Stomach (tissue), 9 donors: Measurements from ENCODE around the gene PIANP. TPM values are rescaled to one million over a fixed set of nuclear protein-coding genes. Genes with fewer than 3 reads are reported as not detected.

Source experiments
- DNase-seq, 2 donors: peaks; one replicate each; pipeline versions ENCODE4 v3.0.0 to v3.0.0-alpha.2; 2013 to 2019
- H3K27ac ChIP-seq, 5 donors: fragments of 200-600 bp in 4 of 5; sonication (generic) in 4 of 5; one replicate each; pipeline ENCODE4 v1.5.1; 2013 to 2019; ENCODE audit warnings: mild to moderate bottlenecking in 1 of 5, moderate library complexity in 1 of 5
- H3K27me3 ChIP-seq, 3 donors: fragments of 200-600 bp; sonication (generic); one replicate each; pipeline ENCODE4 v1.5.1; 2017 to 2019; ENCODE audit warnings: mixed run types in 1 of 3
- H3K36me3 ChIP-seq, 4 donors: fragments of 200-600 bp; sonication (generic); 1 replicate in 3 of 4; 2 replicates in 1 of 4; pipeline ENCODE4 v1.5.1; 2016 to 2019
- H3K4me1 ChIP-seq, 4 donors: fragments of 200-600 bp; sonication (generic); one replicate each; pipeline ENCODE4 v1.5.1; 2016 to 2019
- H3K4me3 ChIP-seq, 4 donors: fragments of 200-600 bp; sonication (generic) in 3 of 4; one replicate each; pipeline ENCODE4 v1.5.1; 2016 to 2019; ENCODE audit warnings: mild to moderate bottlenecking in 1 of 4
- H3K9me3 ChIP-seq, 4 donors: fragments of 200-600 bp; sonication (generic); one replicate each; pipeline ENCODE4 v1.5.1; 2016 to 2019
- CTCF ChIP-seq, 7 experiments: fragments of 450-650 bp in 4 of 7; fragments of 200-600 bp in 3 of 7; sonication (generic) in 3 of 7; IDR thresholded peaks; one replicate each; pipeline ENCODE4 v1.5.1; 2016 to 2019; ENCODE audit warnings: antibody characterized with exemption in 7 of 7, control low read depth in 2 of 7, mild to moderate bottlenecking in 1 of 7
- EP300 ChIP-seq: sonication (generic); formaldehyde crosslinking; IDR thresholded peaks from one replicate; pipeline ENCODE4 v1.6.1; 2017; ENCODE audit warnings: antibody characterized with exemption
- POLR2A ChIP-seq, 4 donors: fragments of 450-650 bp; IDR thresholded peaks; one replicate each; pipeline ENCODE4 v1.6.1; 2016; ENCODE audit warnings: antibody characterized with exemption in 4 of 4, control low read depth in 2 of 4, mild to moderate bottlenecking in 1 of 4, moderate library complexity in 1 of 4
- POLR2AphosphoS5 ChIP-seq, 3 donors: sonication (generic); formaldehyde crosslinking; IDR thresholded peaks; one replicate each; pipeline ENCODE4 v1.6.1; 2016; ENCODE audit warnings: antibody characterized with exemption in 3 of 3
- WGBS, 5 donors: extraction: QIAGEN DNeasy Blood & Tissue Kit in 3 of 5; methylation state at CpG; one replicate each; pipeline versions ENCODE4 v1.1.5 to v1.1.7; 2013 to 2018; 5-methylcytosine and 5-hydroxymethylcytosine counted together
- intact Hi-C: fragments of 100-400 bp; cut with DNase I; formaldehyde crosslinking; loops from one replicate; pipeline ENCODE4 v1.15.1; 2023; ENCODE audit warnings: low total_unique reads
- polyA plus RNA-seq, 3 donors: library from polyadenylated mRNA; stranded (reverse); fragments of 200-250 nt; gene quantifications; one replicate each; pipeline ENCODE4 v1.2.3, GENCODE V29; 2013
- total RNA-seq, 5 donors: library from RNA; depleted of rRNA; stranded (reverse); fragments of >200 nt; gene quantifications; one replicate each; pipeline versions ENCODE4 v1.1.0 to v1.2.3, GENCODE V29; 2014 to 2016
- donor health status: healthy with polysubstance abuse.
- donor health status: Bipolar disorder and iron deficiency.
- donor health status: healthy.

The PIANP gene
- total and polyA plus RNA-seq, 8 donors: 0.14 to 1.7 (median 0.50) TPM; not detected in 3

DNA sequence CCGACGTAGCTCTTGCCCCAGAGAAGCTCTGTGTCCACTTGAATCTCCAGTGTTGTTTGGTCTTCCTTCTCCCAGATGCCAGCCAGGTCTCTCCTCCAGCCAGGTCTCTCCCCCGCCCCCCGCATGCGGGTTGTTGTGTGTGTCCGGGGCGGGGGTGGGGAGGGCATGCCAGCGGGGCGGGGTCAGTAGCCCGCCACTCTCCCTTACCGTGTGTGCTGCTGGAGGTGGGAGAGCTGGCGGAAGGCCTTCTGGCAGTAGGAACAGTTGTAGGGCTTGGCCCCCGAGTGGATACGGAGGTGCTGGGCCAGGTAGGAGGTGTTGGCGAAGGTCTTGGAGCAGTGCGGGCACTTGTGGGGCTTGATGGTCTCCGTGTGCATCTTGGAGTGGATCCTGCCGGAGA, 28.5 kb downstream of the PIANP start:
- no peaks in the 10 kb centered on the region for H3K27me3 ChIP-seq
- no peaks in the 10 kb centered on the region for H3K4me1 ChIP-seq
- no peak for DNase-seq
- TF ChIP-seq EP300 (no peak), POLR2AphosphoS5 (IDR thresholded peaks at IDR 0.05) (no peak), CTCF (IDR thresholded peaks at IDR 0.05) (no peak), POLR2A (IDR thresholded peaks at IDR 0.05) (no peak)
- H3K4me3 ChIP-seq: no peak overlapping the region
- H3K27ac ChIP-seq: no peak overlapping the region
- 86 to 90% (median 89%) methylated on average over 14 to 18 of the region's 18 CpGs for WGBS, 5 donors
- peaks cover 88 to 100% (median 100%) of the 10 kb centered on the region in 4 donors for H3K36me3 ChIP-seq
- intact Hi-C loops: no loop called here
- no peaks in the 10 kb centered on the region for H3K9me3 ChIP-seq

GRCh38 chr12:6667559-6668210, 32.9 kb downstream of the PIANP start:
- Histone ChIP-seq H3K9me3 (no peaks in the 10 kb centered on the region), H3K4me1 (peaks cover 0 to 7% (median 2%) of the 10 kb centered on the region in 4 donors), H3K27ac (no peak overlapping the region), H3K27me3 (no peaks in the 10 kb centered on the region), H3K4me3 (no peak overlapping the region), H3K36me3 (peaks cover 62 to 72% (median 69%) of the 10 kb centered on the region in 4 donors)
- intact Hi-C loops: no loop called here
- no peak for TF ChIP-seq CTCF (IDR thresholded peaks at IDR 0.05)
- TF ChIP-seq POLR2AphosphoS5 (IDR thresholded peaks at IDR 0.05): no peak
- TF ChIP-seq EP300: no peak
- no peak for TF ChIP-seq POLR2A (IDR thresholded peaks at IDR 0.05)
- peak in 1 of 2 donors; percentile 27 for DNase-seq
- WGBS, 5 donors: 76 to 84% (median 80%) methylated on average over 8 of the region's 8 CpGs

GRCh38 chr12:6666211-6666610, 34.4 kb downstream of the PIANP start:
- intact Hi-C loops: no loop called here
- peaks cover 48 to 57% (median 54%) of the 10 kb centered on the region in 4 donors for H3K36me3 ChIP-seq

DNA sequence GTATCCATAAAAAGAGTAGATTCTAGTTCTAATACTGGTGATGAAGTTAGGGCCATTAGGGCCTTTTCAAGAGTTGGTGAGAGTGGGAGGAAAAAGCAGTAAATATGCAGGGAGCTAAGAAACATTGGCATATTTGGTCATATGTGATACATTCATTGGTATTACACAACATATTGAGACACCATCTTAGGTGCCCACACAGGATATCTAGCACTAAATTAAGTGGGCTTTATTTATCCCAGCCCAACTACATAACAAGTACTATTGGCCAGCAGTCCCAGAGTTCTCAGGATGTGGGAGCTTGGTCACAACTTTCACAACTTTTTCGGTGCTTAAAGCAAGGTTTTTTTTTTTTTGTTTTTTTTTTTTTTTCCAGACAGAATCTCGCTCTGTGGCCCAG, 35.7 kb downstream of the PIANP start:
- no peak for TF ChIP-seq POLR2AphosphoS5 (IDR thresholded peaks at IDR 0.05)
- TF ChIP-seq POLR2A (IDR thresholded peaks at IDR 0.05): no peak
- no peak for TF ChIP-seq EP300
- no peak for TF ChIP-seq CTCF (IDR thresholded peaks at IDR 0.05)
- intact Hi-C loops: no loop called here
- WGBS, 5 donors: 77 to 94% (median 80%) methylated on average over 2 of the region's 2 CpGs
- no peaks in the 10 kb centered on the region for H3K27me3 ChIP-seq
- H3K27ac ChIP-seq: no peak overlapping the region
- DNase-seq: no peak
- peaks cover 34 to 48% (median 42%) of the 10 kb centered on the region in 4 donors for H3K36me3 ChIP-seq
- no peak overlapping the region for H3K4me3 ChIP-seq
- peaks cover 14 to 29% (median 21%) of the 10 kb centered on the region in 4 donors for H3K4me1 ChIP-seq
- no peaks in the 10 kb centered on the region for H3K9me3 ChIP-seq

More at GRCh38 chr12:6666211-6666610, 34.4 kb downstream of the PIANP start:
- no peaks in the 10 kb centered on the region for H3K9me3 ChIP-seq
- H3K4me3 ChIP-seq: no peak overlapping the region
- 87 to 100% (median 90%) methylated on average over 2 of the region's 2 CpGs for WGBS, 5 donors
- H3K27ac ChIP-seq: no peak overlapping the region
- no peaks in the 10 kb centered on the region for H3K27me3 ChIP-seq
- no peak for DNase-seq
- TF ChIP-seq POLR2AphosphoS5 (IDR thresholded peaks at IDR 0.05) (no peak), POLR2A (IDR thresholded peaks at IDR 0.05) (no peak)
- peaks cover 14 to 19% (median 14%) of the 10 kb centered on the region in 4 donors for H3K4me1 ChIP-seq
